GM10266 (cell line): ENCODE results near the gene CARD19.
"Not testable (repeated sequence)": the region's sequence is repeated elsewhere in the genome, so short reads cannot be mapped to it uniquely, and the experiment has no call there.

ENCODE experiments used
- DNase-seq: peaks from one replicate; pipeline ENCODE4 v3.0.0; 2012; ENCODE audit errors: extremely low spot score
- TF ChIP-seq, protein P1 (sequence below): IDR thresholded peaks from 2 replicates; pipeline ENCODE4 v1.5.1; 2012; ENCODE audit warnings: mild to moderate bottlenecking, low read depth; ENCODE audit not compliant: control insufficient read depth, insufficient read depth; ENCODE audit errors: missing control alignments

Gene CARD19

DNA sequence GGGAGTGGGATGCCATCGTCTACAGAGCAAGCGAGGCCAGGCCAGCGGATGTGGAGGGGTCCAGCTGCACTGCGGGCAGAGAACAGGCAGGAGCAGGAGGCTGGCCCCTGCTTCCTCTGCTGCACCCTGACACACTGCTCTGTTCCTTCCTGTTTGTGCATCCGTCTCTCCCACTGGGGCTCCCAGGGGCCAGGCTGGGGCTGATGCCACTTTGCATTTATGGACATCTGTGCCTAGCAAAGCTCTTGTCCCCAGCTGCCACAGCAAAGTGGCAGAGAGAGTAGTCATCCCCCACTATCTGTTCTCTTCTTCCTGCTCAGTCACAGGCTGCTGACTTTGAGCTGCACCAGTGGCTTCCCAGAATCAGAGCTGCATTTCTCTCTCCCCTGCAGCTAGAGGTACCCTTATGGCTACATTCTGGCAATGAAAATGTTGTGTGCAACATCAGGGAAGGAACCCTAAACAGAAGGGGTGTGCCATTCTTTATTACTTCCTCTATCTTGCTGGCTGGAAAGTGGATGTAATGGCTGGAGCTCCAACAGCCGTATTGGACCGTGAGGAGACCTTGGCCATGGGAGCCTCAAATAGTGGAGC lies 42.3 kb downstream of the CARD19 start:
- TF ChIP-seq, protein P1, sequence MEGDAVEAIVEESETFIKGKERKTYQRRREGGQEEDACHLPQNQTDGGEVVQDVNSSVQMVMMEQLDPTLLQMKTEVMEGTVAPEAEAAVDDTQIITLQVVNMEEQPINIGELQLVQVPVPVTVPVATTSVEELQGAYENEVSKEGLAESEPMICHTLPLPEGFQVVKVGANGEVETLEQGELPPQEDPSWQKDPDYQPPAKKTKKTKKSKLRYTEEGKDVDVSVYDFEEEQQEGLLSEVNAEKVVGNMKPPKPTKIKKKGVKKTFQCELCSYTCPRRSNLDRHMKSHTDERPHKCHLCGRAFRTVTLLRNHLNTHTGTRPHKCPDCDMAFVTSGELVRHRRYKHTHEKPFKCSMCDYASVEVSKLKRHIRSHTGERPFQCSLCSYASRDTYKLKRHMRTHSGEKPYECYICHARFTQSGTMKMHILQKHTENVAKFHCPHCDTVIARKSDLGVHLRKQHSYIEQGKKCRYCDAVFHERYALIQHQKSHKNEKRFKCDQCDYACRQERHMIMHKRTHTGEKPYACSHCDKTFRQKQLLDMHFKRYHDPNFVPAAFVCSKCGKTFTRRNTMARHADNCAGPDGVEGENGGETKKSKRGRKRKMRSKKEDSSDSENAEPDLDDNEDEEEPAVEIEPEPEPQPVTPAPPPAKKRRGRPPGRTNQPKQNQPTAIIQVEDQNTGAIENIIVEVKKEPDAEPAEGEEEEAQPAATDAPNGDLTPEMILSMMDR = no peak
- DNase-seq = no peak

DNA sequence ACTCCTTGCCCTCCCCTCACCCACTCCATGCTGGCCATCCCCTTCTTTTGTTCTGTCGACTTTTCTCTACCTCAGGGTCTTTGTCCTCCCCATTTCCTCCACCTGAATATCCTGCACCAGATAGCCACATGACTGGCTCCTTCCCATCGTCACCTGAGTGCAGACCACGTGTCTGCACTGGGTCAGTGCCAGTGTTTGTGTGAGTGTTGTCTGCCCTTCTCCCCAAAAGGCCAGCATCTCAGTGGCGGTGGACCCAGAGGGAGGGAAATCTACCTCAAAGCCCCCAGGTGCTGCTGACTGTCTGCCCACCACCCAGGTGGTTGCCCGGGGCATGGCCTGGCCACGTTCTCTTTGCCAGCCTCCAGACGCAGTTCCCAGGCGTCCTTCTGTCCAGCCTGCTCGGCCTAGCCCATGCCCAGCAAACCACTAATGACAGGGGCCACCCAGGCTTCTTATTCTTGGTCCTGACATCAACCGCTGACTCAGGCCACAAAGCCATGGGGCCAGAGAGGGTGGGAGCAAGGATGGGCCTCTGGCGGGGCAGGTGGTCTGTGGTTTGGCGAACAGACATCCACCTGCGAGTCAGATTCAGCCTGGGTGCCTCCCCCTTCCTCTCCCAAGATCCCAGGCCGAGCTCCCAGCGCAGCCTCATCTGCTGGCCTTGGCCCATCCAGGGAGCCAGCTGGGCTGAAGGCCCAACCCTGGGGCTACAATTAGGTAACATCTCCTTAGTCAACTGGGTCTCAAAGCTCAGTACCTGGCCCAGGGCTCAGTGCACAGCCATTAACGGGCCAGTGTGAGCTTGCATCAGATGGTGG lies 43.6 kb downstream of the CARD19 start:
- TF ChIP-seq, protein P1 = no peak
- no peak for DNase-seq

DNA sequence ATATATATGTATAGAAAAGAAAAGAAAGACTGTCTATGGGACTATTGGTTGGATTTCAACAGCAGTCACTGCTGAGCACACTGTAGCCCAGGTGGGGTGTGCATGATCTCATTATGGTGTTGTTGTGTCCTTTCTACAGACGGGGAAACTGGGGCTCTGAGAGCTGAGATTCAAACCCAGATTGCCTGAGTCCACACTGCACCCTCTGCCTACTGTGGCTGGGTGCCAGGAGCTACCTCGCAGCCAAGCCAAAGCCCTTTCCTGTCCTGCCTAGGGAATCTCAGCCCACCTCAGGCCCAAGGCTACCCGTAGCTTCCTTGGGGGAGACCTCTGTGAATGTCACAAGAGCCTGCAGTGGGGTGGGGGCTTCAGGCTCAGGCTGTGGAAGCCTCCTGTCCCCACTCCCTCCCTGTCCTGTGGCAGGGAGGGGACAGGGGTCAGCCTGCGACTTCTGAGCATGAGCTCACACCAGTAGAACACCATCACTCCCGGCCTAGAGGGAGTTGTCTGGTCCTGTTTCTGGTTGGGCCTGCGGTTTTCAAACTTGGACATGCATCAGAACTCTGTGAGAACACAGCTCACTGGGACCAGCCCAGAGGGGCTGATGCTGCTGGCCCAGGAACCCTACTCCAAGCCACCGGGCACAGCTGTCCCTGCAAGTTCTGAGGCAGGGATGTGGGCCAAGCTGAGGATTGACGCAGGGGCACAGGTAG lies 45.9 kb downstream of the CARD19 start:
- TF ChIP-seq, protein P1 = no peak
- no peak for DNase-seq

DNA sequence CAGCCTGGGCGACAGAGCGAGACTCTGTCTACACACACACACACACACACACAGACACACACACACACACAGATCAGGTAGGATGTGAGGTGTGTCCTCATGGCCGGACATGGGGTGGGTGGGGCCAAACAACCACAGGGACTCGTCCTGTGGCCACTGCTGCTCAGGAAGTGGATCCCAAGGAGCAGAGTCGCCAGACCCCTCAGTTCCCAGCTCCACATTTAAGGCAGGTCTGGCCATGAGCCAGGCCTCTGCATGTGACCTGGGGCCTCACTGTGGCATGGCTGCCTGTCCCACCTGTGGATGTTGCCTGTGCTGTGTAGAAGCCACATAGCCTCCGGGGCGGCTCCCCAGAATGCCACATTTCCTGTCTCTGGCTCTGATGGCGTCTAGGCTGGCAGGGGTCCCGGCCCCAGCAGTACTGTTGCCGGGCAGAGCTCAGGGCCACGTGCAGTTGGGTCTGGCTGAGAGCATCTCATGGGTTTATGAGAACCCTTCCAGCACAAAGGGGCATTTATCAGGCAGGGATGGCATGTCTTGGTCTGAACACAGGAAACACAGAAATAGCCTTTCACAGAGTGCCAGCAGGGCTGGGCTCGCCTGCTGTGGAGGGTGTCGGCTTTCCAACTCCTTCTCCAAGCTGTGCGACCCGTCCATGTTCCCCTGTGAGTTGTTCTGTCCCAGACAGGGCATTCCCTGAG lies 48.0 kb downstream of the CARD19 start:
- DNase-seq = no peak

DNA sequence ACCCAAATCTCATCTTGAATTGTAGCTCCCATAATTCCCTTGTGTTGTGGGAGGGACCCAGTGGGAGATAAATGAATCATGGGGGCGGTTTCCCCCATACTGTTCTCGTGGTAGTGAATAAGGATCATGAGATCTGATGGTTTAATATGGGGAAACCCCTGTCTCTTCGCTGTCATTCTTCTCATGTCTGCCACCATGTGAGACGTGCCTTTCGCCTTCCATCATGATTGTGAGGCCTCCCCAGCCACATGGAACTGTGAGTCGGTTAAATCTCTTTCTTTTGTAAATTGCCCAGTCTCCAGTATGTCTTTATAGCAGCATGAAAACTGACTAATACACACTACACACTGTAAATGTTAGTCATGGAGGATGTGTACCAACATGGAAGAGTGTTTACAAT lies 50.7 kb downstream of the CARD19 start:
- DNase-seq = not testable (repeated sequence)

More for the DNA sequence above, 48.0 kb downstream of the CARD19 start:
- TF ChIP-seq, protein P1 = no peak

DNA sequence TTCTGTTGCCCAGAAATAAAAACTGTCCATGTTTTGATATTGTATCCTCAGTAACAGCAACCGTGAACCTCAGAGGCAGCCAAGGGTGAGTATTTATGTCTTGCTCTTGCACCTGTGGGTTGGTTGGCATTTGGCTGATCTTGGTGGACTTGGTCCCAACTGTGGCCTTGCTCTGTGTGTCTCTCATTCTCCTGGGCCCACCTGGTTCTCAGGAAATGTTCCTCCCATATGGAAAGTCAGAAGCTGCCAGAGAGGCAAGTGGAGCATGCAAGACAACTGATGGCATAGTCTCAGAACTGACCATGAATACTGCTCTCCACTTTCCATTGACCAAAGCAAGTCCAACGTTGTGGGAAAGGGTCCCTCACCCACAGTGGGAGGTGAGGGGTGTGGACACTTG lies 51.6 kb downstream of the CARD19 start:
- TF ChIP-seq, protein P1 = no peak

DNA sequence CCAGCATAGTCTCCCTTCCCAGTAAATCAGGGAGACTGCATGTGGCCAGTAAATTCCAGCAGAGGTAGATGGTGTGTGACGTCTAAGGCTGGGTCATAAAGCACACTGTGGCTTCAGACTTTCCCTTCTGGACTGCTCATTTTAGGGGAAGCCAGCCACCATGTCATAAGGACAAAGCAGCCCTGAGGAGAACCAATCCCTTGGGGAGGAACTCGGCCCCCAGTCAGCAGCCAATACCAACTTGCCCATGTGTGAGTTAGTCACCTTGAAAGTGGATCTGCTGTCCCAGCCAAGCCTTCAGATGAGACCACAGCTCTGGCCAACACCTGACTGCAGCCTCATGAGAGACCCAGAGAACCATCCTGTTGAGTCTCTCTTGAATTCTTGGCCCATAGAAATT lies 52.7 kb downstream of the CARD19 start:
- TF ChIP-seq, protein P1 = no peak

More for the DNA sequence above, 51.6 kb downstream of the CARD19 start:
- no peak for DNase-seq

More for the DNA sequence above, 52.7 kb downstream of the CARD19 start:
- DNase-seq = no peak
